GM19025 (cell line): ENCODE measurements around the gene DMD.
"Not testable (repeated sequence)": the region's sequence is repeated elsewhere in the genome, so short reads cannot be mapped to it uniquely, and the experiment has no call there.

Experiments
- ATAC-seq: cut with Tn5 transposase; IDR thresholded peaks from one replicate; pipeline ENCODE4 v1.9.1; 2021; ENCODE audit warnings: mild to moderate bottlenecking, low read depth, moderate library complexity; ENCODE audit not compliant: unreplicated experiment

DMD gene

GRCh38 chrX:33211356-33212260 lies at the start of gene DMD:
Gene DMD, minus strand, starts transcription at chrX:33211549. Its CDS starts 237 bp downstream, at chrX:33211312.
- no peak for ATAC-seq

GRCh38 chrX:33252306-33252825 lies 41.0 kb upstream of the DMD start:
- ATAC-seq: no peak

- ATAC-seq: no peak
Observed at GRCh38 chrX:33218819-33219218, 7.5 kb upstream of the DMD start.

- no peak for ATAC-seq
Observed at GRCh38 chrX:33210156-33210555, 1.2 kb downstream of the DMD start.

- ATAC-seq: no peak
Observed at GRCh38 chrX:33207056-33207455, 4.3 kb downstream of the DMD start.

GRCh38 chrX:33205321-33205720 lies 6.0 kb downstream of the DMD start:
- ATAC-seq: no peak

- no peak for ATAC-seq
Observed at GRCh38 chrX:33204889-33205288, 6.5 kb downstream of the DMD start.

- ATAC-seq: no peak
Observed at GRCh38 chrX:33198561-33199279, 12.6 kb downstream of the DMD start.

GRCh38 chrX:33195698-33196097 lies 15.7 kb downstream of the DMD start:
- ATAC-seq: no peak

GRCh38 chrX:33194876-33195433 lies 16.4 kb downstream of the DMD start:
- no peak for ATAC-seq

- no peak for ATAC-seq
Observed at GRCh38 chrX:33194289-33194688, 17.1 kb downstream of the DMD start.

- no peak for ATAC-seq
Observed at GRCh38 chrX:33190016-33190415, 21.3 kb downstream of the DMD start.

- ATAC-seq: no peak
Observed at GRCh38 chrX:33188881-33189280, 22.5 kb downstream of the DMD start.

- ATAC-seq: no peak
Observed at GRCh38 chrX:33188286-33188685, 23.1 kb downstream of the DMD start.

GRCh38 chrX:33184803-33185202 lies 26.5 kb downstream of the DMD start:
- not testable (repeated sequence) for ATAC-seq

GRCh38 chrX:33183361-33183760 lies 28.0 kb downstream of the DMD start:
- no peak for ATAC-seq

GRCh38 chrX:33178690-33179089 lies 32.7 kb downstream of the DMD start:
- ATAC-seq: no peak

GRCh38 chrX:33178218-33178617 lies 33.1 kb downstream of the DMD start:
- no peak for ATAC-seq

GRCh38 chrX:33175201-33175600 lies 36.1 kb downstream of the DMD start:
- no peak for ATAC-seq

- no peak for ATAC-seq
Observed at GRCh38 chrX:33171041-33171440, 40.3 kb downstream of the DMD start.

- ATAC-seq: no peak
Observed at GRCh38 chrX:33161829-33162228, 49.5 kb downstream of the DMD start.
